ENCODE results near the gene KCTD4.

DNA sequence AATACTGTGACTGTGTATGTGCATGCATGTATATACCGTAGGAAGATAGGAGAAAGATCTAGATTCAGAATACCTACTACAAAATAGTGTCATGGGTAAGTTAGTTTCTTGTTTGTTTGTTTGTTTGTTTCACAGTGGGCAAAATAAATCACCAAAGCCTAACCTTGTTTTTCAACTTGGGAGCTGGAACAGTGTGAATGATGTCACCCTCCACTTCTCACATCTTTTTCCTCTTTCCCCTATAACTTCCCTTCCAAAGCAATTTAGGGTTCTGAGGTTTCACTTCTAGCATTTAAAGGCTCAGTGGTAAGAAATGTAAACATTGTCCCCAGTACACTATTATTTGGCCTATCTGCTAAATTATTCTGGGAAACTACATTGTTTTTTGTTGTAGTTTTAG is 5.4 kb downstream of the KCTD4 start:
- no peak for TF ChIP-seq POLR2A (IDR thresholded peaks at IDR 0.05; ENCODE audit: low read depth, low read length)
- TF ChIP-seq CTCF (IDR thresholded peaks at IDR 0.05; ENCODE audit: extremely low read depth in 1 of 2, insufficient read depth in 1 of 2, low read depth in 1 of 2, low read length in 2 of 2) = no peak
- no peak for TF ChIP-seq POLR2AphosphoS5 (IDR thresholded peaks at IDR 0.05; ENCODE audit: insufficient read depth, low read depth, low read length)
- TF ChIP-seq, protein P1, sequence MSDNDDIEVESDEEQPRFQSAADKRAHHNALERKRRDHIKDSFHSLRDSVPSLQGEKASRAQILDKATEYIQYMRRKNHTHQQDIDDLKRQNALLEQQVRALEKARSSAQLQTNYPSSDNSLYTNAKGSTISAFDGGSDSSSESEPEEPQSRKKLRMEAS (IDR thresholded peaks at IDR 0.05; ENCODE audit: insufficient read depth, insufficient read length) = no peak
- TF ChIP-seq FOS (IDR thresholded peaks at IDR 0.05; ENCODE audit: borderline replicate concordance, insufficient read depth, low read length) = no peak
- TF ChIP-seq EZH2 (IDR thresholded peaks at IDR 0.05; ENCODE audit: borderline replicate concordance, low read depth, low read length, severe bottlenecking) = no peak
- TF ChIP-seq MYC (IDR thresholded peaks at IDR 0.05; ENCODE audit: low read depth, low read length) = no peak
- no peak for TF ChIP-seq JUN (IDR thresholded peaks at IDR 0.05; ENCODE audit: borderline replicate concordance, insufficient read depth, insufficient read length, low read depth)
